Measurements from ENCODE around the gene HES4. TPM values are rescaled to one million over a fixed set of nuclear protein-coding genes. Genes with fewer than 3 reads are reported as not detected.
"Not testable (repeated sequence)": the region's sequence is repeated elsewhere in the genome, so short reads cannot be mapped to it uniquely, and the experiment has no call there.

HES4 gene
- total and polyA plus RNA-seq, 2 experiments from 2014 or later = 54.4 to 83.6 TPM

DNA sequence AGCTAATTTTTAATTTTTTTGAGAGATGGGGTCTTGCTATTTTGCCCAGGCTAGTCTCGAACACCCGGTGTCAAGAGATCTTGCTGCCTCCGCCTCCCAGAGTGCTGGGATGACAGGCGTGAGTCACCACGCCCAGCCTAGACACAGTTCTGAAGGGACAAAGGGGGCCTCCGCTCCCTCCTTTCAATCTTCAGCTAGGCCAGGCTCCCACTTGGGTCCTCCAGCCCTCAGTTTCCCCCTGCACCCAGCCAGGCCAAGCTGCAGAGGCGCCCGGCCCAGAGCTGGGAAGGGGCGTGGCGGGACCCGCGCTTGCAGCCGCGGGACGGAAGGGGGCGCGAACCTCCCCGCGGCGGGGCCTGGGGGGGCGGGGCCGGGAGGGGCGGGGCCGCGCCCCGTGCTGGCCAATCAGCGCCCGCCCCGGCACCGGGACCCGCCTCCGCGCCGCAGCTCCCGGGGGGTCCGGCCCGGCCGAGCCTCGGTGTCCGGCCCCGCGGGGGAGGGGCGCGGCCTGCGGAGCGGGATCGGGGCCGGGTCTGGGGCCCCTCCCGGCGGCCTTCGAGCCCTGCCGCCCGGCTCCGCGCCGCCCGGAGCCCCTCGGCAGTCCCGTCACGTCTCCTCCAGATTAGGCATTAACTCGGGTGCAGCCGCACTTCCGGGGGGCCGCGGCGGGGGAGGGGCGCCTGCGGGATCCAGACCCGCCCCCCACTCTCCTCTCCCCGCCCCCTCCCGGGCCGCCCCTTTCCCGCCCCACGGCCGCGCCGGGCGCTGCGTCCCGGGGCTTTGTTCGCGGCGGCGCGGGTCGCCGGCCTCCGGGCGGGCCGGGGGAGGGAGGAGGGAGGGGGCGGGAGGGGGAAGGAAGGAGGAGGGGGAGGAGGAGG is 19.5 kb upstream of the HES4 start:
- H3K9me3 ChIP-seq (ENCODE audit: low read depth) = no peaks in the 10 kb centered on the region
- H3K27me3 ChIP-seq = no peaks in the 10 kb centered on the region
- peak; percentile 92 for DNase-seq (ENCODE audit: low read depth in 1 of 2, low spot score in 1 of 2)
- TF ChIP-seq, protein P1, sequence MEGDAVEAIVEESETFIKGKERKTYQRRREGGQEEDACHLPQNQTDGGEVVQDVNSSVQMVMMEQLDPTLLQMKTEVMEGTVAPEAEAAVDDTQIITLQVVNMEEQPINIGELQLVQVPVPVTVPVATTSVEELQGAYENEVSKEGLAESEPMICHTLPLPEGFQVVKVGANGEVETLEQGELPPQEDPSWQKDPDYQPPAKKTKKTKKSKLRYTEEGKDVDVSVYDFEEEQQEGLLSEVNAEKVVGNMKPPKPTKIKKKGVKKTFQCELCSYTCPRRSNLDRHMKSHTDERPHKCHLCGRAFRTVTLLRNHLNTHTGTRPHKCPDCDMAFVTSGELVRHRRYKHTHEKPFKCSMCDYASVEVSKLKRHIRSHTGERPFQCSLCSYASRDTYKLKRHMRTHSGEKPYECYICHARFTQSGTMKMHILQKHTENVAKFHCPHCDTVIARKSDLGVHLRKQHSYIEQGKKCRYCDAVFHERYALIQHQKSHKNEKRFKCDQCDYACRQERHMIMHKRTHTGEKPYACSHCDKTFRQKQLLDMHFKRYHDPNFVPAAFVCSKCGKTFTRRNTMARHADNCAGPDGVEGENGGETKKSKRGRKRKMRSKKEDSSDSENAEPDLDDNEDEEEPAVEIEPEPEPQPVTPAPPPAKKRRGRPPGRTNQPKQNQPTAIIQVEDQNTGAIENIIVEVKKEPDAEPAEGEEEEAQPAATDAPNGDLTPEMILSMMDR (IDR thresholded peaks at IDR 0.05; ENCODE audit: low read depth, low read length) = peak; percentile 40
- peaks cover 11% of the 10 kb centered on the region for H3K4me1 ChIP-seq (ENCODE audit: low read depth)
- H3K27ac ChIP-seq = peak overlapping the region; percentile 98
- H3K36me3 ChIP-seq = no peaks in the 10 kb centered on the region
- H3K4me3 ChIP-seq = peak overlapping the region; percentile 93

DNA sequence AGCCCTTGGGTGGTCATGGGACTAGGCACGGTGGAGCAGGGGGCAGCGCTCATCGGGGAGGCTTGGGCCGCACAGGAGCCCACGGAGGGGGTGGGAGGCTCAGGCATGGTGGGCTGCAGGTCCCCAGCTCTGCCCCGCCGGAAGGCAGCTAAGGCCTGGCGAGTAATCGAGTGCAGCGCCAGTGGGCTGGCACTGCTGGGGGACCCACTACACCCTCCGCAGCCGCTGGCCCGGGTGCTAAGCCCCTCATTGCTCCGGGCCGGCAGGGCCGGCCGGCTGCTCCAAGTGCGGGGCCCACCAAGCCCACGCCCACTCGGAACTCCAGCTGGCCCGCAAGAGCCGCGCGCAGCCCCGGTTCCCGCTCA is 18.4 kb upstream of the HES4 start:
- not testable (repeated sequence) for H3K36me3 ChIP-seq; H3K27me3 ChIP-seq; DNase-seq (ENCODE audit: low read depth in 1 of 2, low spot score in 1 of 2); H3K9me3 ChIP-seq (ENCODE audit: low read depth); H3K4me3 ChIP-seq; H3K27ac ChIP-seq
- peaks cover 11% of the 10 kb centered on the region for H3K4me1 ChIP-seq (ENCODE audit: low read depth)

GRCh38 chr1:1017397-1018320 is 17.8 kb upstream of the HES4 start:
- not testable (repeated sequence) for H3K27me3 ChIP-seq; DNase-seq (ENCODE audit: low read depth in 1 of 2, low spot score in 1 of 2); H3K9me3 ChIP-seq (ENCODE audit: low read depth); H3K4me3 ChIP-seq; H3K36me3 ChIP-seq; H3K27ac ChIP-seq
- H3K4me1 ChIP-seq (ENCODE audit: low read depth) = peaks cover 11% of the 10 kb centered on the region

DNA sequence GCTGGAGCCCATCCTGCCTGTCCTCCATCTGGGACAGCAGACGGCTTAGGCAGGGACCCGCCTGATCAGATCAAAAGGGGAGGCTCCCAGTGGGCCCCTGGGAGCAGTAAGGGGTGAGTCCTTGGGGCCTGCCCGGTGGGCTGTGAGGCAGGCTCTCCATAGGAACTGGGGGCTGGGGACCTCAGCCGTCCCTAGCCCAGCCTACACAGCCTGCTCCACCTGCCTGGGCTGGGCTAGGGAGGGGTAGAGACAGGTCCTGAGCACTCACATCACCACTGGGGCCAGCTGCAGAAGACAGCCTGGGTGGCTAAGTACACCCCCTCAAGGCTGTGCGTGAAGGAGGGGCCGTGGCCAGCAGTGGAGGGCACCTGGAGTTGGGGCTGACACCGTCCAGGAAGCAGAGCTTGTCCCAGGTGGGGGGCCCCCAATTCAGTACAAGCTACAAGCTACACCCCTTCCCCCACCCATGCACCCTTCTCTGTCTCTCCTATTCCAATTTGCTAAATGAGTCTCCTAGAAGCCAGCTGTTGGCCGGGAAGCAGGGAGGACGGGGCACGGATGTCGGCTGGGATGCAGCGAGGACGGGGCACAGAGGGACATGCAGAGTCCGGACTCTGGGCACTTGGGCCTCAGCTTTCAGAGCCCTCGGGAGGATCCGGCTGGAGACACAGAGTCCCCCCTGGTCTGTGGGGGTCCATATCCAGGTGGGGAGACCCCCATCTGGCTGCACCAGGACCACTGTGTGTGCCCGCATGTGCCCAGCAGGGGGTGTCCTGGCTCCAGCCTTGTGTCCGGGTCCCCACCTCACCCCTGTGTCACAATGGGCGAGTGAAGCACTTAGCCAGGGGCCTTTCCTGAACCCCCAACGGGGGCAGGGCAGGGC is 15.1 kb upstream of the HES4 start:
- peaks cover 3% of the 10 kb centered on the region for H3K4me1 ChIP-seq (ENCODE audit: low read depth)
- no peaks in the 10 kb centered on the region for H3K27me3 ChIP-seq
- TF ChIP-seq, protein P1 (IDR thresholded peaks at IDR 0.05; ENCODE audit: low read depth, low read length) = peak; percentile 30
- H3K9me3 ChIP-seq (ENCODE audit: low read depth) = no peaks in the 10 kb centered on the region
- no peak overlapping the region for H3K27ac ChIP-seq
- no peaks in the 10 kb centered on the region for H3K36me3 ChIP-seq
- DNase-seq (ENCODE audit: low read depth in 1 of 2, low spot score in 1 of 2) = peak in 1 of 2 donors; percentile 42
- H3K4me3 ChIP-seq = no peak overlapping the region

DNA sequence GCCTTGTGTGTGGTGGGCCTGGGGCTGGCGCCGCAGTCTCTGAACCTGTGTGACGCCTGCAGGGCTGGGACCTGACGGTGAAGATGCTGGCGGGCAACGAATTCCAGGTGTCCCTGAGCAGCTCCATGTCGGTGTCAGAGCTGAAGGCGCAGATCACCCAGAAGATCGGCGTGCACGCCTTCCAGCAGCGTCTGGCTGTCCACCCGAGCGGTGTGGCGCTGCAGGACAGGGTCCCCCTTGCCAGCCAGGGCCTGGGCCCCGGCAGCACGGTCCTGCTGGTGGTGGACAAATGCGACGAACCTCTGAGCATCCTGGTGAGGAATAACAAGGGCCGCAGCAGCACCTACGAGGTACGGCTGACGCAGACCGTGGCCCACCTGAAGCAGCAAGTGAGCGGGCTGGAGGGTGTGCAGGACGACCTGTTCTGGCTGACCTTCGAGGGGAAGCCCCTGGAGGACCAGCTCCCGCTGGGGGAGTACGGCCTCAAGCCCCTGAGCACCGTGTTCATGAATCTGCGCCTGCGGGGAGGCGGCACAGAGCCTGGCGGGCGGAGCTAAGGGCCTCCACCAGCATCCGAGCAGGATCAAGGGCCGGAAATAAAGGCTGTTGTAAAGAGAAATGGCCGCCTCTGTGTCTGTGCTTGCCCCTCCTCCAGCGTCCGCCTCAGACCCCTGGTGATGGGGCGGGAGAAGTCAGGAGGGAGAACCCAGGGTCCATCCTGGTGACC is 14.2 kb upstream of the HES4 start:
- peak in 1 of 2 donors; percentile 32 for DNase-seq (ENCODE audit: low read depth in 1 of 2, low spot score in 1 of 2)
- Histone ChIP-seq H3K4me1 (ENCODE audit: low read depth) (peaks cover 3% of the 10 kb centered on the region), H3K4me3 (no peak overlapping the region), H3K27ac (peak overlapping the region; percentile 71), H3K36me3 (no peaks in the 10 kb centered on the region), H3K9me3 (ENCODE audit: low read depth) (no peaks in the 10 kb centered on the region), H3K27me3 (no peaks in the 10 kb centered on the region)
- TF ChIP-seq, protein P1 (IDR thresholded peaks at IDR 0.05; ENCODE audit: low read depth, low read length) = no peak

Data from cardiac muscle cell (in vitro differentiated cells and primary cell).